Keratinocyte (primary cell): Measurements from ENCODE around the gene ZC3H12D. TPM values are rescaled to one million over a fixed set of nuclear protein-coding genes. Genes with fewer than 3 reads are reported as not detected.

Experiments used
- DNase-seq: peaks from one replicate; pipeline ENCODE4 v3.0.0-alpha.2; 2011; ENCODE audit warnings: low read depth, missing footprints, low spot score
- FAIRE-seq: peaks from 2 replicates; lab custom pipeline; 2011; peaks lifted over from hg19 to GRCh38; lab: Jason Lieb, UNC
- H2AFZ ChIP-seq: 2 replicates; pipeline ENCODE4 v1.6.0; 2012; ENCODE audit warnings: low read length, control low read depth, inconsistent platforms; ENCODE audit not compliant: control insufficient read depth
- H3K27ac ChIP-seq: 2 replicates; pipeline ENCODE4 v1.5.1; 2011; ENCODE audit warnings: low read length; ENCODE audit not compliant: control insufficient read depth, insufficient read depth
- H3K27me3 ChIP-seq: 3 replicates; pipeline ENCODE4 v1.6.0; 2011; ENCODE audit warnings: low read length; ENCODE audit not compliant: control insufficient read depth, insufficient read depth; ENCODE audit errors: extremely low read depth
- H3K36me3 ChIP-seq, 2 experiments: 2 replicates in 1 of 2; 3 replicates in 1 of 2; pipeline ENCODE4 v1.5.1; 2011; ENCODE audit warnings: low read length in 2 of 2, mild to moderate bottlenecking in 1 of 2; ENCODE audit not compliant: control insufficient read depth in 2 of 2, insufficient read depth in 2 of 2; ENCODE audit errors: extremely low read depth in 1 of 2
- H3K4me1 ChIP-seq: 3 replicates; pipeline ENCODE4 v1.5.1; 2011; ENCODE audit warnings: low read length; ENCODE audit not compliant: control insufficient read depth, insufficient read depth; ENCODE audit errors: extremely low read depth
- H3K4me2 ChIP-seq: 3 replicates; pipeline ENCODE4 v1.6.0; 2011; ENCODE audit warnings: low read depth, low read length; ENCODE audit not compliant: control insufficient read depth, insufficient read depth; ENCODE audit errors: extremely low read depth
- H3K4me3 ChIP-seq, 3 experiments: fragments of 200-600 bp in 1 of 3; sonication (generic) in 1 of 3; 2 replicates in 2 of 3; 3 replicates in 1 of 3; pipeline ENCODE4 v1.5.1; 2011 to 2016; ENCODE audit warnings: low read length in 3 of 3, mild to moderate bottlenecking in 3 of 3, control low read depth in 2 of 3, inconsistent platforms in 1 of 3, low read depth in 1 of 3, mixed read lengths in 1 of 3, mixed run types in 1 of 3, moderate library complexity in 1 of 3; ENCODE audit not compliant: control insufficient read depth in 2 of 3, insufficient read depth in 2 of 3; ENCODE audit errors: extremely low read depth in 1 of 3
- H3K79me2 ChIP-seq: 2 replicates; pipeline ENCODE4 v1.6.0; 2012; ENCODE audit warnings: low read length; ENCODE audit not compliant: control insufficient read depth, insufficient read depth
- H3K9ac ChIP-seq: 3 replicates; pipeline ENCODE4 v1.6.0; 2011; ENCODE audit warnings: low read length; ENCODE audit not compliant: control insufficient read depth, insufficient read depth; ENCODE audit errors: extremely low read depth
- H3K9me1 ChIP-seq: 3 replicates; pipeline ENCODE4 v1.6.0; 2011; ENCODE audit warnings: low read length; ENCODE audit not compliant: control insufficient read depth, insufficient read depth; ENCODE audit errors: extremely low read depth
- H3K9me3 ChIP-seq: 2 replicates; pipeline ENCODE4 v1.5.1; 2012; ENCODE audit warnings: low read depth, low read length; ENCODE audit not compliant: control insufficient read depth
- H4K20me1 ChIP-seq: 3 replicates; pipeline ENCODE4 v1.6.0; 2011; ENCODE audit warnings: low read length; ENCODE audit not compliant: control insufficient read depth, insufficient read depth; ENCODE audit errors: extremely low read depth
- EZH2 ChIP-seq: IDR thresholded peaks from one replicate; pipeline ENCODE4 v1.6.1; 2012; ENCODE audit warnings: inconsistent platforms, mild to moderate bottlenecking, low read length, moderate library complexity
- dilution Hi-C: fragments of 300-500 bp; cut with MboI; formaldehyde crosslinking; loops from one replicate; pipeline ENCODE4 v1.7.0; 2020; ENCODE audit warnings: low sequenced_read_pairs; ENCODE audit not compliant: extremely low pct_ligation_motif_present
- polyA plus RNA-seq, 5 experiments: library from polyadenylated mRNA; depleted of rRNA in 3 of 5; stranded (reverse) in 3 of 5; stranded (forward) in 1 of 5; unstranded in 1 of 5; fragments of >200 nt; gene quantifications; 1 replicate in 1 of 5; 2 replicates in 3 of 5; 3 replicates in 1 of 5; pipeline versions ENCODE4 v1.2.1 to v1.2.3, GENCODE V29; 2011 to 2012; ENCODE audit warnings: missing spikeins in 2 of 5, low read depth in 1 of 5, low replicate concordance in 1 of 5
- TF ChIP-seq, protein P1 (sequence below), 3 experiments: IDR thresholded peaks in 1 of 3; conservative IDR thresholded peaks in 1 of 3; optimal IDR thresholded peaks in 1 of 3; 2 replicates in 2 of 3; 3 replicates in 1 of 3; pipeline versions ENCODE3 to v1.5.1; 2011; ENCODE audit warnings: low read length in 3 of 3, mild to moderate bottlenecking in 3 of 3, moderate library complexity in 2 of 3, control low read depth in 1 of 3, inconsistent platforms in 1 of 3; ENCODE audit not compliant: insufficient read depth in 2 of 3; ENCODE audit errors: extremely low read depth in 1 of 3

Gene ZC3H12D
- polyA plus RNA-seq, 1 donor (not counting 4 experiments of a cell fraction or from before 2014, with no cell fraction given) = 0.04 TPM

DNA sequence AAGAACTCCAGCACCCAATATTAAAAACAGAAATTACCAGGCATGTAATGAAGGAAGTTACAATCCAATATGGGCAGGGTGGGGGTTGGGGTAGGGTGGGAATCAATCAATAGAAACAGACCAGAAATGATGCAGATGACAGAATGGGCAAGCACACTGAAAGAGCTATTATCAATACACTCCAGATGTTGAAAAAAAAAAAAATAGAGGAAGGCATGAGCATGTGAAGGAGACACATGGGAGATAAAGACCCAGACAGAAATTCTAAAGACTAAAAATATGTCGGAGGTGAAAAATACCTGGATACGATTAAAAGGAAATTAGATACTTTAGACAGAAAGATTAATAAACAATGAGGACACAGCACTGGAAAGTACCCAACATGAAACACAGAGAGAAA lies 19.1 kb upstream of the ZC3H12D start:
- no peaks in the 10 kb centered on the region for H3K79me2 ChIP-seq
- H3K27ac ChIP-seq = no peak overlapping the region
- peaks cover 6% of the 10 kb centered on the region for H3K4me1 ChIP-seq
- no peak overlapping the region for H3K9ac ChIP-seq
- peaks cover 0 to 3% of the 10 kb centered on the region in 2 experiments for H3K36me3 ChIP-seq
- H3K9me1 ChIP-seq = no peaks in the 10 kb centered on the region
- no peak overlapping the region for H3K4me2 ChIP-seq
- no peaks in the 10 kb centered on the region for H4K20me1 ChIP-seq
- no peaks in the 10 kb centered on the region for H3K27me3 ChIP-seq
- no peak overlapping the region for H3K4me3 ChIP-seq
- H3K9me3 ChIP-seq = no peaks in the 10 kb centered on the region
- TF ChIP-seq EZH2 = no peak
- TF ChIP-seq, protein P1, sequence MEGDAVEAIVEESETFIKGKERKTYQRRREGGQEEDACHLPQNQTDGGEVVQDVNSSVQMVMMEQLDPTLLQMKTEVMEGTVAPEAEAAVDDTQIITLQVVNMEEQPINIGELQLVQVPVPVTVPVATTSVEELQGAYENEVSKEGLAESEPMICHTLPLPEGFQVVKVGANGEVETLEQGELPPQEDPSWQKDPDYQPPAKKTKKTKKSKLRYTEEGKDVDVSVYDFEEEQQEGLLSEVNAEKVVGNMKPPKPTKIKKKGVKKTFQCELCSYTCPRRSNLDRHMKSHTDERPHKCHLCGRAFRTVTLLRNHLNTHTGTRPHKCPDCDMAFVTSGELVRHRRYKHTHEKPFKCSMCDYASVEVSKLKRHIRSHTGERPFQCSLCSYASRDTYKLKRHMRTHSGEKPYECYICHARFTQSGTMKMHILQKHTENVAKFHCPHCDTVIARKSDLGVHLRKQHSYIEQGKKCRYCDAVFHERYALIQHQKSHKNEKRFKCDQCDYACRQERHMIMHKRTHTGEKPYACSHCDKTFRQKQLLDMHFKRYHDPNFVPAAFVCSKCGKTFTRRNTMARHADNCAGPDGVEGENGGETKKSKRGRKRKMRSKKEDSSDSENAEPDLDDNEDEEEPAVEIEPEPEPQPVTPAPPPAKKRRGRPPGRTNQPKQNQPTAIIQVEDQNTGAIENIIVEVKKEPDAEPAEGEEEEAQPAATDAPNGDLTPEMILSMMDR (optimal IDR thresholded peaks at IDR 0.05 in 1 of 3, IDR thresholded peaks at IDR 0.05 in 1 of 3, conservative IDR thresholded peaks at IDR 0.05 in 1 of 3; ENCODE audit: extremely low read depth in 1 of 3, insufficient read depth in 2 of 3, low read length in 3 of 3) = no peak
- DNase-seq (no peak), FAIRE-seq (no peak)
- no peak overlapping the region for H2AFZ ChIP-seq
- dilution Hi-C loops = loop anchor here (25.0 kb wide), 1 partner anchor 467 kb away; no protein-coding TSS in a partner anchor

DNA sequence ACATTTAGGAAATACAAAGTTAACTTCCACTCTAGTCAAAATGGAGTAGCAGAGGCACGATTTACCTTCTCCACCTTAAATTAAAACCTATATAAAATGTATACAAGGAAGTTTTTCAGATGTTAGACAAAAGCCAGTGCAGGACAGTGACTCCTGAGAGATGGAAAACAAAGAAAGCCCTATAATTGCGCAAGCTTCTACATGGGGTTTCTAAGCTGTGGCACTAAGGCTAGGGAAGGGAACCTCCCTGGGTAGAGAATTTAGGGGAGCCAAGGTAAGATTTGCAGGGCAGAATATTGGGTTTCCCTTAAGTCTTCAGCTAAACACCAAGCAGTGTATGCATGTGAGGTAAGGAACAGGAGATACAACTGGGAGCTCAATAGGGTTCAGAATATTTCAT lies 18.5 kb upstream of the ZC3H12D start:
- DNase-seq = no peak
- no peaks in the 10 kb centered on the region for H3K9me3 ChIP-seq
- H3K4me2 ChIP-seq = no peak overlapping the region
- H3K36me3 ChIP-seq = peaks cover 0 to 3% of the 10 kb centered on the region in 2 experiments
- no peak overlapping the region for H2AFZ ChIP-seq
- H3K27ac ChIP-seq = no peak overlapping the region
- TF ChIP-seq EZH2 = no peak
- TF ChIP-seq, protein P1 (optimal IDR thresholded peaks at IDR 0.05 in 1 of 3, IDR thresholded peaks at IDR 0.05 in 1 of 3, conservative IDR thresholded peaks at IDR 0.05 in 1 of 3; ENCODE audit: extremely low read depth in 1 of 3, insufficient read depth in 2 of 3, low read length in 3 of 3) = no peak
- dilution Hi-C loops = loop anchor here (25.0 kb wide), 1 partner anchor 466 kb away; no protein-coding TSS in a partner anchor
- H3K79me2 ChIP-seq = no peaks in the 10 kb centered on the region
- no peaks in the 10 kb centered on the region for H3K9me1 ChIP-seq
- H3K27me3 ChIP-seq = no peaks in the 10 kb centered on the region
- peaks cover 9% of the 10 kb centered on the region for H3K4me1 ChIP-seq
- H3K4me3 ChIP-seq = no peak overlapping the region
- no peak for FAIRE-seq
- no peaks in the 10 kb centered on the region for H4K20me1 ChIP-seq
- no peak overlapping the region for H3K9ac ChIP-seq
